A673 (cell line): Measurements from ENCODE around the gene MN1.

ENCODE experiments used
- EZH2 ChIP-seq: fragments of 200-600 bp; sonication (generic); IDR thresholded peaks from 2 replicates; pipeline ENCODE4 v1.6.1; 2017; ENCODE audit warnings: borderline replicate concordance, low read depth, mild to moderate bottlenecking, mixed read lengths, antibody characterized with exemption, low read length; ENCODE audit not compliant: poor library complexity, severe bottlenecking
- TF ChIP-seq, protein P1 (sequence below): fragments of 300-800, 200-600 bp; sonication (generic); conservative IDR thresholded peaks from 2 replicates; pipeline ENCODE4 v1.5.1; 2017; ENCODE audit warnings: low read depth, mild to moderate bottlenecking, antibody characterized with exemption, low read length, moderate library complexity, mixed read lengths

DNA sequence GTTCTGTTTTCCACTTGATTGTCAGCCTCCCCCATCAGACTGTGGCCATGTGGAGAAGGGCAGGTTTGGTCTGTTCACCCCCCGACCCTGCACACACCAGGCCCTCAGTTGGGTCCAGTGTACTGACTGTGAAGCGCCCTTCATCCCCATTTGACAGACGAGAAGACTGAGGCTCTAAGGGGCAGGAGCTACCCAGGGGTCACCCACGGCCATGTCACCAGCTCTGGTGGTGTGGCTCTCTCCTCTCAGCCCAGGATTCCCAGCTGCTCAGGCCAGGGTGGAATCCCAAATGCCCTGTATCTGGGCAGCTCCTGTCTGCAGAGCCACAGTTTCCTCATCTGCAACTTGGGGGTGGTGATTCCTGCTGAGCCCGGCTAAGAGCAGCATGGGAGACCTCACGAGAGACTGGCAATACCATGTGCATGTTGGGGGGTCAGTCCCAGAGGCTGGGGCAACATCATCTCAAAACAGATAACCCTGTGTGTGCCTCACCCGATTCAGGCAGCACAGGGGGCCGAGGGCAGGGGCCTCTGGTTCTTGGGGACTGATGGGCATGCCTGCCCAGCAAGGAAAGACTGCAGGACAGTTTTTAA is 46.6 kb downstream of the MN1 start:
- TF ChIP-seq, protein P1, sequence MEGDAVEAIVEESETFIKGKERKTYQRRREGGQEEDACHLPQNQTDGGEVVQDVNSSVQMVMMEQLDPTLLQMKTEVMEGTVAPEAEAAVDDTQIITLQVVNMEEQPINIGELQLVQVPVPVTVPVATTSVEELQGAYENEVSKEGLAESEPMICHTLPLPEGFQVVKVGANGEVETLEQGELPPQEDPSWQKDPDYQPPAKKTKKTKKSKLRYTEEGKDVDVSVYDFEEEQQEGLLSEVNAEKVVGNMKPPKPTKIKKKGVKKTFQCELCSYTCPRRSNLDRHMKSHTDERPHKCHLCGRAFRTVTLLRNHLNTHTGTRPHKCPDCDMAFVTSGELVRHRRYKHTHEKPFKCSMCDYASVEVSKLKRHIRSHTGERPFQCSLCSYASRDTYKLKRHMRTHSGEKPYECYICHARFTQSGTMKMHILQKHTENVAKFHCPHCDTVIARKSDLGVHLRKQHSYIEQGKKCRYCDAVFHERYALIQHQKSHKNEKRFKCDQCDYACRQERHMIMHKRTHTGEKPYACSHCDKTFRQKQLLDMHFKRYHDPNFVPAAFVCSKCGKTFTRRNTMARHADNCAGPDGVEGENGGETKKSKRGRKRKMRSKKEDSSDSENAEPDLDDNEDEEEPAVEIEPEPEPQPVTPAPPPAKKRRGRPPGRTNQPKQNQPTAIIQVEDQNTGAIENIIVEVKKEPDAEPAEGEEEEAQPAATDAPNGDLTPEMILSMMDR, result no peak
- TF ChIP-seq EZH2, result no peak
